Chondrocyte (in vitro differentiated cells): ENCODE measurements around the gene RBBP8NL. TPM values are rescaled to one million over a fixed set of nuclear protein-coding genes. Genes with fewer than 3 reads are reported as not detected.

ENCODE experiments used
- DNase-seq: peaks from one replicate; pipeline ENCODE4 v3.0.0; 2021; ENCODE audit warnings: mixed read lengths, low spot score
- H3K27ac Mint-ChIP-seq: one replicate; pipeline ENCODE4 v1.8.0; 2021; ENCODE audit warnings: mild to moderate bottlenecking, moderate library complexity, mixed read lengths; ENCODE audit not compliant: unreplicated experiment
- H3K27me3 Mint-ChIP-seq: 2 replicates; pipeline ENCODE4 v1.8.0; 2021; ENCODE audit warnings: low read depth, mixed read lengths
- H3K36me3 Mint-ChIP-seq: 2 replicates; pipeline ENCODE4 v1.8.0; 2021; ENCODE audit warnings: low read depth, mixed read lengths
- H3K4me1 Mint-ChIP-seq: 2 replicates; pipeline ENCODE4 v1.8.0; 2021; ENCODE audit warnings: low read depth, mild to moderate bottlenecking, mixed read lengths
- H3K4me3 Mint-ChIP-seq: one replicate; pipeline ENCODE4 v1.8.0; 2021; ENCODE audit warnings: mild to moderate bottlenecking, moderate library complexity, mixed read lengths; ENCODE audit not compliant: unreplicated experiment
- H3K9me3 Mint-ChIP-seq: 2 replicates; pipeline ENCODE4 v1.8.0; 2021; ENCODE audit warnings: low read depth, mixed read lengths
- CTCF ChIP-seq: fragments of 200-600 bp; sonication (generic); IDR thresholded peaks from 2 replicates; pipeline ENCODE4 v1.5.0; 2021; ENCODE audit warnings: antibody characterized with exemption, mild to moderate bottlenecking, moderate library complexity
- total RNA-seq: library from RNA; stranded (reverse); gene quantifications from 3 replicates; pipeline ENCODE4 v1.2.1, GENCODE V29; 2021

Gene RBBP8NL
- total RNA-seq, 1 donor from 2014 or later, result not detected

GRCh38 chr20:62412194-62413024 is 14.9 kb downstream of the RBBP8NL start:
- Mint-ChIP-seq H3K4me1 (no peaks in the 10 kb centered on the region), H3K27me3 (no peaks in the 10 kb centered on the region), H3K27ac (no peak overlapping the region), H3K36me3 (no peaks in the 10 kb centered on the region), H3K4me3 (no peak overlapping the region), H3K9me3 (no peaks in the 10 kb centered on the region)
- DNase-seq, result no peak
- no peak for TF ChIP-seq CTCF

- Mint-ChIP-seq H3K27ac (no peak overlapping the region), H3K27me3 (no peaks in the 10 kb centered on the region), H3K4me3 (no peak overlapping the region), H3K36me3 (no peaks in the 10 kb centered on the region), H3K4me1 (no peaks in the 10 kb centered on the region), H3K9me3 (no peaks in the 10 kb centered on the region)
- TF ChIP-seq CTCF, result no peak
- DNase-seq, result no peak
Observed at GRCh38 chr20:62411479-62412193, 15.7 kb downstream of the RBBP8NL start.

GRCh38 chr20:62410746-62411478 is 16.4 kb downstream of the RBBP8NL start:
- TF ChIP-seq CTCF, result no peak
- Mint-ChIP-seq H3K27ac (no peak overlapping the region), H3K9me3 (no peaks in the 10 kb centered on the region), H3K4me3 (no peak overlapping the region), H3K36me3 (no peaks in the 10 kb centered on the region), H3K27me3 (no peaks in the 10 kb centered on the region), H3K4me1 (peaks cover 4% of the 10 kb centered on the region)
- DNase-seq, result no peak

- H3K4me1 Mint-ChIP-seq, result peaks cover 11% of the 10 kb centered on the region
- no peaks in the 10 kb centered on the region for H3K27me3 Mint-ChIP-seq
- no peak for DNase-seq
- no peaks in the 10 kb centered on the region for H3K36me3 Mint-ChIP-seq
- no peak overlapping the region for H3K4me3 Mint-ChIP-seq
- no peak overlapping the region for H3K27ac Mint-ChIP-seq
- peak; percentile 82 for TF ChIP-seq CTCF
- no peaks in the 10 kb centered on the region for H3K9me3 Mint-ChIP-seq
Observed at GRCh38 chr20:62409931-62410745, 17.2 kb downstream of the RBBP8NL start.
